HL-60/S4 treated with phorbol 12-myristate 13-acetate at 8.2 ng/mL for 4 days and 3 days (cell line): ENCODE results near the gene CAV2.
"Not testable (repeated sequence)": the region's sequence is repeated elsewhere in the genome, so short reads cannot be mapped to it uniquely, and the experiment has no call there.

Experiments
- in situ Hi-C: fragments of 300-500 bp; cut with MboI; formaldehyde crosslinking; loops from 2 replicates; pipeline ENCODE4 v1.15.0; 2022; ENCODE audit warnings: low sequenced_read_pairs

Gene CAV2

DNA sequence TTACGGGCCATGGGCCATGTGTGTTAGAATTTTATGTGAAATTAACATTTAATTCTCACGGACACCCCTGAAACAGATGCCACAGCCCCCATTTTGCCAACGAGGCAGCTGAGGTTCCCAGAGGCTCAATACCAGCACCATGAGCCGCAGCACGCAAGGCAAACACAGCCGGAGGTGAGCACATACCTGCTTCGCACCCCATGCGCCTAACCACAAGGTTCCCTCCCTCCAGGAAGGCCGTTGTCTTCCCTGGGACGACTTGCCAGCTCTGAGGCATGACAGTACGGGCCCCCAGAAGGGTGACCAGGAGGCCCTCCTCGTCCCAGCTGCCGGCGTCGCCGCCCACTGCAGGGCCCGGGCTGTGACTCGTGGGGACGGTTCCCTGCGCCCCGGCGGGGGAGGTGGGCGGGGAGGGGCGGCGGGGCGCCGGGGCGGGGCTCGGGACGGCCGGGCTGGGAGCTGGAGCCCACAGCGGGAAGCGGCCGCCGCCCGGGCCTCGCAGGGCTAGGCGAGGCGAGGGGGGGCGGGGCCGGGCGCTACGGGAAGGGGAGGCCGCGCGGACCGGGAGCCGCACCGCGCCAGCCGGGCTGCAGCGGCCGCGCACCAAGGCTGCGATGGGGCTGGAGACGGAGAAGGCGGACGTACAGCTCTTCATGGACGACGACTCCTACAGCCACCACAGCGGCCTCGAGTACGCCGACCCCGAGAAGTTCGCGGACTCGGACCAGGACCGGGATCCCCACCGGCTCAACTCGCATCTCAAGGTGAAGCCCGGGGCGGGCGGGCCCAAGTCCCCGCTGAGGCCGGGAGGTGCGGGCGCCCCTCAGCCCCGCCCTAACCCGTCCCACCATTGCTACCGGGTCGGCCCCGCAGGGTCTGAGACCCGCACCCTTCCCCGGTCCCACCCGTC, at the start of gene CAV2:
TSS of gene CAV2 (plus strand) at position 571 of the 910 bp plus-strand sequence. CDS start at position 615, 44 bp downstream.
- in situ Hi-C loops = no loop called here

GRCh38 chr7:116449950-116450349, 49.6 kb upstream of the CAV2 start:
- in situ Hi-C loops = no loop called here

DNA sequence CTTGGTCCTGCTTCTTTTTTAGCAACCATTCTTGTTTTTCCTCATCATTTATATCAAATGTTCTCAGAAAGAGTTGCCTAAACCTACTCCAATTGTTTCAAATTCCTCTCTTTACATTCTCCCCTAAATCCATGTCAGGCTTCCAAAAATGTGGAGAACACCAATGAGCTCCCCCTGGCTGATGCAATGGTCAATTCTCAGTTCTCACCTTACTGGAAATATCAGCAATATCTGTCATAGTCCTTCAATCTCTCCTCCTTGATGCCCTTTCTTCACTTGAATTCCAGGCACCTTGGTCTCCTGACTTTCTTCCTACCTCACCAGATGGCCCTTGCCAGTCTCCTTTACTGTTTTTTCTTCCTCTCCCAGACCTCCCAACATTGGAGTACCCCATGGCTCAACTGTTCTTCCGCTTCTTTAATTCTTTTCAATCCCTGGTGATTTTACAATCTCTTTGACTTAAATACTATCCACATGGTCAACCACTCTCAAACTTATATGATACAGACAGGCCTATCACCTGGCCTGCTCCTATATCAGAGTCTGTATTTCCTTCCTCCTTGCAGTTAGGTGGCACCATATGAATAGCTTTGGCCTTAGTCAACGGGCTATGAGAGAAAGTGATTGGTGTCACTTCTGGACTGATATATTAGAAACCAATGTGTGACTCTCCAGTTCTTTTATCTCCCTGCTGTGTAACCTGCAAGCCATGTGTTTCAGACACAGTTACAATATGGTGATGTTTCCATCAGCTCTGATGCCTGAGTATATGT, 47.4 kb upstream of the CAV2 start:
- in situ Hi-C loops = no loop called here

DNA sequence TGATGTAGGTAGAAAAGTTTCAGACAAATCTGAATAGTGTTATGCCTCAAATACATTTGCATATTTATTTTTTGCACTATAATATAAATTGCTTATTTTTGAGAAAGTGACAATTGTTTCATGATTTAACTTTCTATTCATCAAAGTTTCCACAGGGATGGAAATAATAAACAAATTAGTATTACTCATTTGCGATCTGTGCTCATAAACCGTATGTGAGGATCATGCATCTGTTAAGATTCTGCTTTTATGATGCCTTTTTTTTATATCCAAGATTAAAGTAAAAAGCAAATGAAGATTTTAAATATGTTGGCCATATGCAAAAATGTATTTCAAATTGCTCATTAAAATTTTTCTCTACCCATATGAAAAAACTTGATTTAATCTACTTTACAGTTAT, 45.2 kb upstream of the CAV2 start:
- in situ Hi-C loops = no loop called here

DNA sequence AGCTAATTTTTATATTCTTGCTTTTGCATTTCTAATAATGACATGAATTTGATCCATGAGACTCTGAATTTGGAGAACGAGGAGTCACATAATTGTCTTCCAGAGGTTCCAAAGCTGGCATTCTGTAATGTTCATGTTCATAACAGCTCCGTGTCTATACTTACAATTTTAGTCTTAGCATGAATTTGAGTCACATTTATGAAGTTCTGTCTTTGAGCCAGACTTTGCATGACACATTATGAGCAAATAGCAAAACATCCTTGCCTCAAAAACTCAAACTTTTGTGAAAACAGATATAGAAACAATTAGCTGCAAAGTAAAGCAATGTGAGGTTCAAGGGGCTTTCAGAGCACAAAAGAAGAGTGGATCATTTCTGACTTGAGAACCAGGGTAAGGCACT, 44.5 kb upstream of the CAV2 start:
- in situ Hi-C loops = no loop called here

- in situ Hi-C loops = no loop called here
These were observed 44.0 kb upstream of the CAV2 start for GRCh38 chr7:116455499-116455898.

- in situ Hi-C loops = no loop called here
These were observed 38.0 kb upstream of the CAV2 start for GRCh38 chr7:116461500-116461899.

DNA sequence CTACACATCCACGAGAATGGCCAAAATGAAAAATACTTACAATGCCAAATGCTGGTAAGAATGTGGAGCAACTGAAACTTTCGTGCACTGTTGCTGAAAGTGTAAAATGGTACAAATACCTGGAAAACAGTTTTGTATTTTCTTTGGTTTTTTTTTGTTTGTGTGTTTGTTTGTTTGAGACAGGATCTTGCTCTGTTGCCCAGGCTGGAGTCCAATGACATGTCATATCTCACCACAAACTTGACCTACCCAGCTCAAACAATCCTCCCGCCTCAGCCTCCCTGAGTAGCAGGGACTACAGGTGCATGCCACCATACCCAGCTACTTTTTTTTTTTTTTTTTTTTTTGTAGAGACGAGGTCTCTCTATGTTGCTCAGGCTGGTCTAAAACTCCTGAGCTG, 35.6 kb upstream of the CAV2 start:
- in situ Hi-C loops = no loop called here

- in situ Hi-C loops = no loop called here
These were observed 35.2 kb upstream of the CAV2 start for GRCh38 chr7:116464375-116464774.

DNA sequence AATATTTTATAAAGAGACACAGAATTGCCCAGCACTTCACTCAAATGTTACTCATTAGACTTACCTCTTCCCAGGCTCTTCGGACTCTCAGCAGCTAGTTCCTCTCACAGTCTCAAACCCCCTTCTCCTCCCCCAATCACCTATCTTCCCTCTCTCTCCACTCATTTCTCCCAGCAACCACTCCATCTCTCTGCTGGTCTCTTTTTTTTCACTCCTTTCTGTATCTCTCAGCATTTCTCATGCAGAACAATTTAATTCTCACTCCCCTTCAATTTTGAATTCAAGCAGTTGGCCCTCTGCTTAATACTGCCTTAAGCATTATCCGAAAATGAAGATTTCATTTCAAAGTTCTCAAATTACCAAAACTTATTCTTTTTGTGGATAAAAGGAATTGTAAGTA, 34.4 kb upstream of the CAV2 start:
- in situ Hi-C loops = no loop called here

- in situ Hi-C loops = no loop called here
These were observed 31.0 kb upstream of the CAV2 start for GRCh38 chr7:116468534-116468933.

- in situ Hi-C loops = no loop called here
These were observed 21.9 kb upstream of the CAV2 start for GRCh38 chr7:116477625-116478024.

DNA sequence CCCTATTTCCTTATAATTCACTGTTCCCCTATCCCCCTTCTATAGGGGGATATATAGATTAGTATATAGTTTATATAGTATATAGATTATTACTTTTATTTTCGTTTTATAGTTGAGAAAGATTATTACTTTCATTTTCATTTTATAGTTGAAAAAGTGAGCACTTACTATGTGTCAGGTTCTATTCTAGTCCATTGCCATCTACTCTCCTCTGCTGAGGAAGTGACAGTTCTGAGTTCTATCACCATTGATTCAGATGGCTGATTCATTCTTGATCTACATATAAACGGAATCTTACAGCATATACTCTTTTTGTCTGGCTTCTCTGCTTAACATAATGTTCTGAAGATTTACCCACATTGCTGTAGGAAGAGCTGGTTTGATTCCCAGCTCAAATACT, 20.7 kb upstream of the CAV2 start:
- in situ Hi-C loops = no loop called here

DNA sequence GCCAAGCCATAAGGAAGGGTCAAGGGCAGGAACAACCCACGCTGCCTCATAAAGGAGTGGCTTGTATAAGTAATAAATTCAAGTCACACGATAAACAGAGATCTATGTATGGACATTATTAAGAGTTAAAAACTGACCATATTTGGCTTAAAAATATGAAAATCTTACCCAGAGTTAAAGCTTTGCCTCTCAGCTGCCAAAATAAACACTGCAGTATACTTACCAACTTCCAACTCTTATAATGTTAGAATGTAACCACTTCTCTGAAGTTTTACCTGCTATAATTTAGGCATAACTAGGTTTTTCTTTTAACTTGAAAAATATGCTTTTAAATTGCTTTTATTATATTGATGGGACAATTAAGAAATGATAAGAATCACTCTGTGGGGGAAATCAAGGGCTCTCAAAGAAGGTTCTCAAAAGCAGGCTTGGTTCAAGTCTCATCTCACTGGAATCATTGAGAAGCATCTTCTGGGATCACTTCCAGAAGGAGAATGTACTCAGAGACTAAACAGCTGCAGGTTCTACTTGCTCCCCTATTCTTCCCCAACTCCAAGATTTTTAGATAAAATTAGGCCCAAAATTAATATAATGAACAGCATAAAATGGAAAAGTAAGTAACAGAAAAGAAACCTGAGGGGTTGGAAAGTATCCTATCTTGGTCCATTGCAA, 16.1 kb upstream of the CAV2 start:
- in situ Hi-C loops = no loop called here

DNA sequence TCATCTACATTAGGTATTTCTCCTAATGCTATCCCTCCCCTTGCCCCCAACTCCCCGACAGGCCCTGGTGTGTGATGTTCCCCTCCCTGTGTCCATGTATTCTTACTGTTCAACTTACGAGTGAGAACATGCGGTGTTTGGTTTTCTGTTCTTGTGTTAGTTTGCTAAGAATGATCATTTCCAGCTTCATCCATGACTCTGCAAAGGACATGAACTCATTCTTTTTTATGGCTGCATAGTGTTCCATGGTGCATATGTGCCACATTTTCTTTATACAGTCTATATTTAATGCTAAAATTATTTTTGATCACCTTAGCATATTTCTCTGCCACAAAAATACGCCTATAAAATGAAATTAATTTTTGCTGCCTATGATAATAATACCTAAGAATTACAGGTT, 15.1 kb upstream of the CAV2 start:
- in situ Hi-C loops = not testable (repeated sequence)

DNA sequence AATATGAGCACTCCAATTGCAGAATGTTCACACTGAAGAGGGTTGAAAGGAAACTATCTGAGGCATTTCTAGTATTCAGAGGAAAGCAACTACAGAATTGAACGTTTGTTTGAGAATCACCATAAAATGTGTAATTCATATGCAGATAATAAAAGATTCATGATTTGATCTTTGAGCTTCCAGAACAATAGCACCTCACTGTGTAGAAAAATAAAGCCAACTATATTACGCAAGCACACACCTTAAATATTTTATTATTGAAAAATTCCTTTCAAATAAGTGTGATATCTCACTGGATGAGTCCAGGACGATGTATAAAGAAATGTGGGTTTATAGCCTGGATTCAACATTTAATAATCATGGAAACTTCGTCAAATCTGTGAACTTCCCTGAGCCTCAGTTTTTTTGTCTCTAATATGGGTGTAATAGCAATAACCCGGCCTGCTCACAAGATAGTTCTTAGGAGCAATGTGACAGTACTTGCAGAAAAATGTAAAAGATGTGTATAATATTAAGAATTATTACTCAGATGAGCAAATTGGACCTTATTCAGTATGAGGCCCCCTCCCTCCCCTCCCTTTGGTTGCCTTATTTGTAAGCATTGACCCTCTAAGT, 11.5 kb upstream of the CAV2 start:
- in situ Hi-C loops = no loop called here

DNA sequence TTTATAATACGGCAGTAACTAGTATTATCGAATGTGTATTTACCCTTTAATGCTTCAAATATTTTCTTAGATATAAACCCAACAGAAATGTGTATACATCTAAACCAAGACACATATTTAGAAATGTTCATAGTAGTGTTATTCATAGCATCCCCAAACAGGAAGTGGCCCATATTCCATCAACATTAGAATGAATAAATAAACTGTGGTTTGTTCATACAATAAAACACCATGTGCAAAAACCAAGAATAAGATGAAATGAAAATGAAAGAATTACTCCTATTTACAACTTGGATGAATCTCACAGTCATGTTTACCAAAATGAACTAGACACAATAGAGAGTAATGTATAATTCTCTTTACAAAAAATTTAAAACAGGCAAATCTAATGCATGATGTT, 9.2 kb upstream of the CAV2 start:
- in situ Hi-C loops = no loop called here

- in situ Hi-C loops = no loop called here
These were observed 7.5 kb upstream of the CAV2 start for GRCh38 chr7:116491887-116492653.

GRCh38 chr7:116492654-116493109, 6.9 kb upstream of the CAV2 start:
- in situ Hi-C loops = no loop called here

DNA sequence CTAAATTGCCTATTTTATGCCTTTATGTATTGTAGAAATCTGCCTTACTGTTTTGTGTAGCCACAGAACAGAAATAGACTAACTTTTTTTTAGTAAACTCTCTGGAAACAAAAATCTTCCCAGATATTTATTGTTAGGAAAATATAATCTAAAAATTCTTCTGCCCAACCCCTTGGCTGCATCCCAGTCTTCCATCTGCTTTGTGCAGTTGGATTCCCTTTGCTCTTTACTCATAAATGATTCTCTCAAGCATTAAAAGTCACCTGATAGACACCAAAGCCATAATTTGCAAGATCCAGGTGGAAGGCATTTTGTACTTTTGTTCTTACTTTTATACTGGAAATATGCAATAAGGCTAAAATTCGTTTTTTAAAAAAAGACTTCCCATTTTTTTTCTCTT, 6.1 kb upstream of the CAV2 start:
- in situ Hi-C loops = no loop called here
